Stimulated activated CD4-positive, alpha-beta T cell treated with anti-CD3 and anti-CD28 coated beads, TNF-alpha, amount 100 ng/mL, for 4 hours (primary cell): ENCODE results near the gene GRID1.

Source experiments
- DNase-seq, 3 experiments: peaks; one replicate each; pipeline ENCODE4 v3.0.0-alpha.2; 2020; ENCODE audit warnings: low read depth in 3 of 3

GRID1 gene

GRCh38 chr10:85826377-85826776 lies 540.2 kb downstream of the GRID1 start:
- no peak for DNase-seq

- DNase-seq = no peak
These were observed 555.2 kb downstream of the GRID1 start for GRCh38 chr10:85811405-85811804.

- DNase-seq = no peak
These were observed 555.9 kb downstream of the GRID1 start for GRCh38 chr10:85810674-85811073.

- no peak for DNase-seq
These were observed 571.1 kb downstream of the GRID1 start for GRCh38 chr10:85795460-85795859.

- no peak for DNase-seq
These were observed 572.0 kb downstream of the GRID1 start for GRCh38 chr10:85794553-85794952.

GRCh38 chr10:85792533-85792858 lies 574.1 kb downstream of the GRID1 start:
- DNase-seq = no peak

- no peak for DNase-seq
These were observed 574.6 kb downstream of the GRID1 start for GRCh38 chr10:85791818-85792532.

- no peak for DNase-seq
These were observed 576.4 kb downstream of the GRID1 start for GRCh38 chr10:85789982-85790789.

- no peak for DNase-seq
These were observed 577.5 kb downstream of the GRID1 start for GRCh38 chr10:85789125-85789524.

- no peak for DNase-seq
These were observed 578.0 kb downstream of the GRID1 start for GRCh38 chr10:85788570-85788969.

GRCh38 chr10:85787881-85788280 lies 578.7 kb downstream of the GRID1 start:
- no peak for DNase-seq

GRCh38 chr10:85787393-85787792 lies 579.2 kb downstream of the GRID1 start:
- DNase-seq = no peak

- no peak for DNase-seq
These were observed 580.1 kb downstream of the GRID1 start for GRCh38 chr10:85786401-85786899.

GRCh38 chr10:85784792-85785191 lies 581.8 kb downstream of the GRID1 start:
- no peak for DNase-seq

GRCh38 chr10:85781404-85781803 lies 585.2 kb downstream of the GRID1 start:
- no peak for DNase-seq

- no peak for DNase-seq
These were observed 588.5 kb downstream of the GRID1 start for GRCh38 chr10:85778074-85778473.

- no peak for DNase-seq
These were observed 598.7 kb downstream of the GRID1 start for GRCh38 chr10:85767891-85768290.

GRCh38 chr10:85764108-85764507 lies 602.5 kb downstream of the GRID1 start:
- no peak for DNase-seq

- no peak for DNase-seq
These were observed 604.6 kb downstream of the GRID1 start for GRCh38 chr10:85761906-85762445.

- DNase-seq = no peak
These were observed 624.8 kb downstream of the GRID1 start for GRCh38 chr10:85741626-85742300.

- DNase-seq = no peak
These were observed 630.6 kb downstream of the GRID1 start for GRCh38 chr10:85735997-85736396.

- DNase-seq = no peak
These were observed 631.8 kb downstream of the GRID1 start for GRCh38 chr10:85734791-85735190.
